ENCODE data around the gene MDN1. TPM values are rescaled to one million over a fixed set of nuclear protein-coding genes. Genes with fewer than 3 reads are reported as not detected.
A peak's percentile ranks its signal among the peaks of the same experiment; 100 is the strongest.

The MDN1 gene
- total RNA-seq, 4 donors from 2014 or later = 13.5 to 22.0 (median 17.0) TPM

- intact Hi-C loops (cut with DNase I; ENCODE audit: low total_unique reads) (loop anchor here (10.0 kb wide), 1 partner anchor 870 kb away; the partner anchor contains the start of gene RNGTT), in situ Hi-C loops (cut with MboI; ENCODE audit: low sequenced_read_pairs in 4 of 4) (no loop called here)
- Histone ChIP-seq H3K4me3 (no peak overlapping the region), H3K4me1 (peaks cover 7 to 10% of the 10 kb centered on the region in 2 donors), H3K9me3 (no peaks in the 10 kb centered on the region), H3K27me3 (no peaks in the 10 kb centered on the region), H3K36me3 (peaks cover 0 to 25% of the 10 kb centered on the region in 2 donors), H3K27ac (no peak overlapping the region)
- DNase-seq (no peak), ATAC-seq (no peak)
- TF ChIP-seq POLR2A (IDR thresholded peaks at IDR 0.05) (no peak), CTCF (IDR thresholded peaks at IDR 0.05 in 4 of 5, conservative IDR thresholded peaks at IDR 0.05 in 1 of 5) (no peak)
Observed at GRCh38 chr6:89834884-89835792, 15.5 kb upstream of the MDN1 start.

- Histone ChIP-seq H3K27me3 (no peaks in the 10 kb centered on the region), H3K4me3 (peak overlapping the region; percentile 64 to 98 (median 88)), H3K27ac (peak overlapping the region; percentile 81 to 89 (median 84)), H3K4me1 (peaks cover 11 to 18% of the 10 kb centered on the region in 2 donors), H3K36me3 (peaks cover 0 to 25% of the 10 kb centered on the region in 2 donors), H3K9me3 (no peaks in the 10 kb centered on the region)
- intact Hi-C loops (cut with DNase I; ENCODE audit: low total_unique reads) = loop anchor here (10.0 kb wide), 1 partner anchor 865 kb away; the partner anchor contains the start of gene RNGTT
- DNase-seq (no peak), ATAC-seq (no peak)
- TF ChIP-seq CTCF (IDR thresholded peaks at IDR 0.05 in 4 of 5, conservative IDR thresholded peaks at IDR 0.05 in 1 of 5) (no peak), POLR2A (IDR thresholded peaks at IDR 0.05) (no peak)
- in situ Hi-C loops (cut with MboI; ENCODE audit: low sequenced_read_pairs in 4 of 4) = no loop called here
Observed at GRCh38 chr6:89830170-89830809, 10.7 kb upstream of the MDN1 start.

GRCh38 chr6:89829472-89830169 is 10.0 kb upstream of the MDN1 start, which contains the start of gene CASP8AP2:
Gene CASP8AP2 (plus strand): TSS chr6:89829880.
- peak; percentile 99 to 100 for ATAC-seq

More at GRCh38 chr6:89829472-89830169, 10.0 kb upstream of the MDN1 start, which contains the start of gene CASP8AP2:
- Histone ChIP-seq H3K27me3 (no peaks in the 10 kb centered on the region), H3K4me3 (peak within 1 kb of the TSS; percentile 64 to 98 (median 88)), H3K4me1 (peaks cover 11 to 18% of the 10 kb centered on the region in 2 donors), H3K9me3 (no peaks in the 10 kb centered on the region), H3K36me3 (peaks cover 0 to 25% of the 10 kb centered on the region in 2 donors), H3K27ac (peak within 1 kb of the TSS; percentile 81 to 89 (median 84))
- in situ Hi-C loops (cut with MboI; ENCODE audit: low sequenced_read_pairs in 4 of 4) = no loop called here
- intact Hi-C loops (cut with DNase I; ENCODE audit: low total_unique reads) = loop anchor here (1.0 to 10.0 kb wide), 3 partner anchors 10 to 865 kb away; partner anchors contain the start of genes BACH2, MDN1 and RNGTT
- peak; percentile 93 to 96 for DNase-seq
- TF ChIP-seq POLR2A (IDR thresholded peaks at IDR 0.05) = peak; percentile 73 to 91
- no peak for TF ChIP-seq CTCF (IDR thresholded peaks at IDR 0.05 in 4 of 5, conservative IDR thresholded peaks at IDR 0.05 in 1 of 5)

Data from gastrocnemius medialis (tissue), 4 donors.